H1 (cell line): ENCODE measurements around the gene SLC38A2. TPM values are rescaled to one million over a fixed set of nuclear protein-coding genes. Genes with fewer than 3 reads are reported as not detected.

ENCODE experiments used
- CTCF ChIA-PET: fragments of 300-600 bp; sonication (Branson Sonifier 250); formaldehyde crosslinking; loops from one replicate; lab custom pipeline; 2021; ENCODE audit not compliant: partially characterized antibody; lab: Charles Lee
- POLR2A ChIA-PET: fragments of 300-600 bp; sonication (Branson Sonifier 250); formaldehyde crosslinking; loops from one replicate; lab custom pipeline; 2021; ENCODE audit warnings: inconsistent platforms; ENCODE audit not compliant: partially characterized antibody; lab: Charles Lee
- DNase-seq, 2 experiments: peaks; one replicate each; pipeline versions ENCODE4 v3.0.0 to v3.0.0-alpha.2; 2010 to 2022; ENCODE audit warnings: low spot score in 2 of 2, low read depth in 1 of 2, mixed read lengths in 1 of 2
- FAIRE-seq: peaks from 2 replicates; lab custom pipeline; 2011; peaks lifted over from hg19 to GRCh38; lab: Jason Lieb, UNC
- H2AFZ ChIP-seq: 2 replicates; pipeline ENCODE4 v1.8.1; 2012; ENCODE audit warnings: low read length, inconsistent platforms
- H2AK5ac ChIP-seq: 2 replicates; pipeline ENCODE4 v1.6.1; 2013; ENCODE audit warnings: low read depth, low read length
- H2BK120ac ChIP-seq: replicated peaks from 2 replicates; pipeline ENCODE3; 2013; ENCODE audit warnings: low read depth, low read length, inconsistent platforms
- H2BK12ac ChIP-seq: 2 replicates; pipeline ENCODE4 v1.6.1; 2013; ENCODE audit warnings: low read depth, low read length
- H2BK15ac ChIP-seq: 2 replicates; pipeline ENCODE4 v1.6.1; 2013; ENCODE audit warnings: low read length
- H2BK20ac ChIP-seq: 2 replicates; pipeline ENCODE4 v1.6.1; 2013; ENCODE audit warnings: low read length
- H2BK5ac ChIP-seq: 2 replicates; pipeline ENCODE4 v1.6.1; 2013; ENCODE audit warnings: low read depth, low read length
- H3K14ac ChIP-seq: 2 replicates; pipeline ENCODE4 v1.6.1; 2013; ENCODE audit warnings: inconsistent platforms; ENCODE audit not compliant: insufficient read length
- H3K18ac ChIP-seq: 2 replicates; pipeline ENCODE4 v1.6.1; 2013; ENCODE audit warnings: low read length; ENCODE audit errors: extremely low read depth
- H3K23ac ChIP-seq: 2 replicates; pipeline ENCODE4 v1.6.1; 2013; ENCODE audit warnings: inconsistent platforms; ENCODE audit not compliant: insufficient read length
- H3K23me2 ChIP-seq: 2 replicates; pipeline ENCODE4 v1.6.1; 2013; ENCODE audit warnings: low read depth, low read length
- H3K27ac ChIP-seq: 2 replicates; pipeline ENCODE4 v1.6.1; 2011; ENCODE audit warnings: low read depth, low read length, inconsistent platforms
- H3K27me3 ChIP-seq, 4 experiments: replicated peaks in 1 of 4; 1 replicate in 1 of 4; 2 replicates in 3 of 4; pipeline versions ENCODE4 v1.6.1 to v1.8.1; 2011 to 2013; ENCODE audit warnings: low read length in 3 of 4, mild to moderate bottlenecking in 3 of 4, inconsistent platforms in 2 of 4, mixed read lengths in 2 of 4, moderate library complexity in 1 of 4; ENCODE audit not compliant: control insufficient read depth in 3 of 4, insufficient read depth in 3 of 4; ENCODE audit errors: extremely low read depth in 1 of 4
- H3K36me3 ChIP-seq, 4 experiments: 2 replicates each; pipeline versions ENCODE4 v1.6.1 to v1.8.1; 2011 to 2013; ENCODE audit warnings: mild to moderate bottlenecking in 4 of 4, low read length in 3 of 4, moderate library complexity in 2 of 4, control low read depth in 1 of 4, inconsistent platforms in 1 of 4; ENCODE audit not compliant: insufficient read depth in 4 of 4, control insufficient read depth in 2 of 4
- H3K4ac ChIP-seq: replicated peaks from 2 replicates; pipeline ENCODE3; 2013; ENCODE audit warnings: low read length, low read depth, mixed read lengths, inconsistent platforms; ENCODE audit not compliant: insufficient read length
- H3K4me1 ChIP-seq, 4 experiments: replicated peaks in 1 of 4; 1 replicate in 1 of 4; 2 replicates in 3 of 4; pipeline versions ENCODE4 v1.6.1 to v1.8.1; 2011 to 2013; ENCODE audit warnings: low read length in 3 of 4, inconsistent platforms in 2 of 4, mixed read lengths in 1 of 4; ENCODE audit not compliant: insufficient read depth in 4 of 4, control insufficient read depth in 3 of 4
- H3K4me2 ChIP-seq, 2 experiments: 2 replicates each; pipeline versions ENCODE4 v1.6.1 to v1.8.1; 2011 to 2013; ENCODE audit warnings: low read depth in 2 of 2, low read length in 2 of 2, control low read depth in 1 of 2, inconsistent platforms in 1 of 2, mild to moderate bottlenecking in 1 of 2; ENCODE audit not compliant: insufficient read depth in 1 of 2
- H3K4me3 ChIP-seq, 4 experiments: fragments of 200-600, 300-600 bp in 1 of 4; sonication (generic), shearing (Covaris generic), sonication (Bioruptor Twin) in 1 of 4; 2 replicates each; pipeline versions ENCODE4 v1.5.1 to v1.8.1; 2011 to 2016; ENCODE audit warnings: low read length in 4 of 4, low read depth in 3 of 4, control low read depth in 2 of 4, inconsistent platforms in 2 of 4, mild to moderate bottlenecking in 2 of 4, mixed read lengths in 1 of 4, moderate library complexity in 1 of 4; ENCODE audit not compliant: insufficient read depth in 2 of 4; ENCODE audit errors: extremely low read depth in 1 of 4
- H3K56ac ChIP-seq: replicated peaks from 2 replicates; pipeline ENCODE3; 2013; ENCODE audit warnings: low read depth, mild to moderate bottlenecking, mixed read lengths, low read length, inconsistent platforms; ENCODE audit not compliant: insufficient read length
- H3K79me1 ChIP-seq: 2 replicates; pipeline ENCODE4 v1.6.1; 2013; ENCODE audit warnings: low read depth, low read length, control low read depth
- H3K79me2 ChIP-seq, 2 experiments: 2 replicates each; pipeline versions ENCODE4 v1.6.1 to v1.8.1; 2012 to 2013; ENCODE audit warnings: low read length in 2 of 2, mild to moderate bottlenecking in 2 of 2, inconsistent platforms in 1 of 2; ENCODE audit not compliant: insufficient read depth in 2 of 2, control insufficient read depth in 1 of 2
- H3K9ac ChIP-seq, 4 experiments: replicated peaks in 1 of 4; 1 replicate in 1 of 4; 2 replicates in 3 of 4; pipeline versions ENCODE4 v1.6.1 to v1.8.1; 2011 to 2013; ENCODE audit warnings: low read depth in 3 of 4, low read length in 3 of 4, control low read depth in 2 of 4, mild to moderate bottlenecking in 2 of 4, moderate library complexity in 2 of 4, inconsistent platforms in 1 of 4; ENCODE audit errors: extremely low read depth in 1 of 4
- H3K9me3 ChIP-seq, 2 experiments: 2 replicates each; pipeline versions ENCODE4 v1.6.1 to v1.8.1; 2012 to 2013; ENCODE audit warnings: mild to moderate bottlenecking in 2 of 2, moderate library complexity in 2 of 2, control low read depth in 1 of 2, inconsistent platforms in 1 of 2, low read depth in 1 of 2, low read length in 1 of 2, mixed read lengths in 1 of 2; ENCODE audit not compliant: insufficient read depth in 2 of 2
- H4K20me1 ChIP-seq, 2 experiments: replicated peaks in 1 of 2; 2 replicates each; pipeline versions ENCODE3 to v1.8.1; 2011 to 2013; ENCODE audit warnings: inconsistent platforms in 2 of 2, low read length in 2 of 2, mild to moderate bottlenecking in 1 of 2; ENCODE audit not compliant: insufficient read depth in 2 of 2, control insufficient read depth in 1 of 2
- H4K5ac ChIP-seq: 2 replicates; pipeline ENCODE4 v1.6.1; 2013; ENCODE audit warnings: low read length, low read depth, mixed read lengths, inconsistent platforms; ENCODE audit not compliant: insufficient read length
- H4K8ac ChIP-seq: 2 replicates; pipeline ENCODE4 v1.8.0; 2013; ENCODE audit warnings: mild to moderate bottlenecking, moderate library complexity, low read length, inconsistent platforms; ENCODE audit not compliant: insufficient read depth; ENCODE audit errors: extremely low read depth
- H4K91ac ChIP-seq: replicated peaks from 2 replicates; pipeline ENCODE3; 2013; ENCODE audit warnings: low read length, mixed read lengths, inconsistent platforms; ENCODE audit not compliant: insufficient read length
- ASH2L ChIP-seq: fragments of 200-600, 300-600 bp; sonication (generic); IDR thresholded peaks from one replicate; pipeline ENCODE4 v1.7.1; 2017; ENCODE audit warnings: low read length
- CBX8 ChIP-seq: fragments of 300-800, 300-1000 bp; sonication (generic); IDR thresholded peaks from 2 replicates; pipeline ENCODE4 v1.7.1; 2016; ENCODE audit warnings: low read depth, low read length, borderline replicate concordance
- CHD1 ChIP-seq: IDR thresholded peaks from 2 replicates; pipeline ENCODE4 v1.6.1; 2012; ENCODE audit warnings: low read depth, low read length, improper control_type of control experiment
- KDM5A ChIP-seq: fragments of 200-600 bp; IDR thresholded peaks from 2 replicates; pipeline ENCODE4 v1.7.1; 2012; ENCODE audit warnings: mild to moderate bottlenecking, low read length, inconsistent platforms, mixed read lengths
- MAFK ChIP-seq: IDR thresholded peaks from 2 replicates; pipeline ENCODE4 v1.6.1; 2012; ENCODE audit warnings: low read depth, mild to moderate bottlenecking, improper control_type of control experiment, low read length
- PHF8 ChIP-seq: fragments of 200-600 bp; sonication (generic); conservative IDR thresholded peaks from 2 replicates; pipeline ENCODE4 v1.7.1; 2012; ENCODE audit warnings: low read depth, mild to moderate bottlenecking, inconsistent platforms, low read length, moderate library complexity
- POLR2A ChIP-seq, 2 experiments: IDR thresholded peaks; 1 replicate in 1 of 2; 2 replicates in 1 of 2; pipeline ENCODE4 v1.6.1; 2011; ENCODE audit warnings: low read depth in 2 of 2, low read length in 2 of 2, mild to moderate bottlenecking in 2 of 2; ENCODE audit errors: control extremely low read depth in 1 of 2
- POLR2AphosphoS5 ChIP-seq: IDR thresholded peaks from 2 replicates; pipeline ENCODE4 v1.6.1; 2011; ENCODE audit warnings: low read depth, low read length
- RAD21 ChIP-seq, 2 experiments: IDR thresholded peaks in 1 of 2; conservative IDR thresholded peaks in 1 of 2; 2 replicates each; pipeline ENCODE4 v1.6.1; 2011; ENCODE audit warnings: low read depth in 2 of 2, low read length in 2 of 2, improper control_type of control experiment in 1 of 2, inconsistent platforms in 1 of 2, mild to moderate bottlenecking in 1 of 2, moderate library complexity in 1 of 2
- SIN3A ChIP-seq, 2 experiments: IDR thresholded peaks in 1 of 2; conservative IDR thresholded peaks in 1 of 2; 2 replicates each; pipeline ENCODE4 v1.6.1; 2011 to 2012; ENCODE audit warnings: low read length in 2 of 2, improper control_type of control experiment in 1 of 2, low read depth in 1 of 2, mild to moderate bottlenecking in 1 of 2
- SP2 ChIP-seq: IDR thresholded peaks from 2 replicates; pipeline ENCODE4 v1.6.1; 2012; ENCODE audit warnings: mild to moderate bottlenecking, low read length, inconsistent platforms
- SUZ12 ChIP-seq: fragments of 200-600 bp; sonication (generic); IDR thresholded peaks from 2 replicates; pipeline ENCODE4 v1.6.1; 2012; ENCODE audit warnings: mild to moderate bottlenecking, inconsistent platforms, low read length, moderate library complexity, mixed read lengths
- TEAD4 ChIP-seq: IDR thresholded peaks from 2 replicates; pipeline ENCODE4 v1.6.1; 2012; ENCODE audit warnings: low read depth, low read length, inconsistent platforms, mixed read lengths
- ZNF274 ChIP-seq: IDR thresholded peaks from 2 replicates; pipeline ENCODE4 v1.7.0; 2012; ENCODE audit warnings: low read length, borderline replicate concordance; ENCODE audit errors: extremely low read depth
- WGBS, 2 experiments: shearing (Covaris generic) in 1 of 2; methylation state at CpG; one replicate each; pipeline versions ENCODE4 v1.1.6 to v1.1.7; 2013 to 2015; ENCODE audit warnings: low lambda C conversion rate in 2 of 2, mixed read lengths in 2 of 2, inconsistent platforms in 1 of 2, low coverage in 1 of 2, missing lambda C conversion rate in 1 of 2; ENCODE audit not compliant: insufficient replicate concordance in 2 of 2, insufficient coverage in 1 of 2, insufficient read length in 1 of 2; ENCODE audit errors: extremely low coverage in 1 of 2, missing lambda C conversion rate in 1 of 2; 5-methylcytosine and 5-hydroxymethylcytosine counted together
- polyA plus RNA-seq, 7 experiments: library from polyadenylated mRNA; depleted of rRNA in 3 of 7; stranded (reverse) in 5 of 7; unstranded in 2 of 7; fragments of >200 nt in 5 of 7; fragments of 200-250 nt in 2 of 7; gene quantifications; 1 replicate in 5 of 7; 2 replicates in 1 of 7; 4 replicates in 1 of 7; pipeline versions ENCODE4 v1.2.1 to v1.2.3, GENCODE V29; 2011 to 2013; ENCODE audit warnings: missing spikeins in 2 of 7, mixed read lengths in 2 of 7
- total RNA-seq: library from RNA; stranded (reverse); fragmentation: NEBNext Ultra II Directional; extraction: Animal tissue kit (Norgen Biotek cat#: 25700); gene quantifications from 2 replicates; pipeline ENCODE4 v1.2.1, GENCODE V29; 2021

SLC38A2 gene
- total and polyA plus RNA-seq, 2 of the 8 experiments (the other 6 are each of a cell fraction or from before 2014, with no cell fraction given), result 163 to 684 TPM

DNA sequence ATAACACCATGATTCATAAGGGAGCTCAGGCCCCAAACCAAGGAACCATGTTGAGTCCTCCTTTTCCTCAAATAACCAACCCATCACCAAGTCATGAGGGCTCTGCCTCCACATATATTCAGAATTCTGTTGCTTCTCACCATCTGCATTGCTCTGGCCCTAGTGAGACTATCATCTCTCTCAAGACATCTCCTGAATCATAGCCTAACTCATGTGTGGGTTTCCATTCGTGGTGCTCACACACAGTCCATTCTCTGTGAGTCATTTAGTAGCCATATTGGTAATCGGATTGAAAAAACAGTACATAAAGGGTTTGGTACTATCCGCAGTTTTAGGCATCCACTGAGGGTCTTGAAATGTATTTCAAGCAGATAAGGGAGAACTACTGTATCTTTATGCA, 5.1 kb upstream of the SLC38A2 start:
- Histone ChIP-seq H3K79me2 (no peaks in the 10 kb centered on the region), H3K9me3 (peaks cover 0 to 3% of the 10 kb centered on the region in 2 experiments; a peak in 1 of 4 replicates), H4K91ac (peak overlapping the region; percentile 37), H3K23ac (no peak overlapping the region), H3K23me2 (peaks cover 9% of the 10 kb centered on the region; the same call in 1 of the 2 replicates), H3K4me2 (no peak overlapping the region), H2BK20ac (0 out of 2 replicates have a peak overlapping the region, but pooled peaks have one; percentile 67), H2BK120ac (no peak overlapping the region), H3K18ac (no peak overlapping the region), H2AK5ac (no peak overlapping the region), H2BK5ac (no peak overlapping the region; the same call in 1 of the 2 replicates), H3K36me3 (no peaks in the 10 kb centered on the region), H3K14ac (no peak overlapping the region), H2BK12ac (peak overlapping the region; percentile 13; the same call in 1 of the 2 replicates), H3K9ac (no peak overlapping the region), H3K4me1 (peaks cover 8 to 19% (median 15%) of the 10 kb centered on the region in 4 experiments; a peak in 6 of 7 replicates), H3K4ac (no peak overlapping the region), H4K5ac (no peak overlapping the region), H3K56ac (no peak overlapping the region), H2AFZ (no peak overlapping the region; the same call in 1 of the 2 replicates), H3K79me1 (no peaks in the 10 kb centered on the region), H4K8ac (no peak overlapping the region), H3K27me3 (no peaks in the 10 kb centered on the region), H4K20me1 (no peaks in the 10 kb centered on the region), H2BK15ac (no peak overlapping the region), H3K4me3 (no peak overlapping the region), H3K27ac (no peak overlapping the region)
- no peak for FAIRE-seq
- ChIA-PET CTCF (interaction anchor here (1.1 to 1.5 kb wide), 4 partner anchors 15 to 286 kb away, joined by 3 to 4 read pairs (median 4); no protein-coding TSS in a partner anchor), POLR2A (interaction anchor here (0.9 to 15.4 kb wide), 5 partner anchors 9 to 108 kb away, joined by 3 to 233 read pairs (median 13); partner anchors contain the start of genes SLC38A1 and SLC38A2)
- WGBS, 2 experiments, result 92% methylated on average over 3 of the region's 3 CpGs; no CpG with 5 or more reads in 1 of the 2 experiments
- DNase-seq, result no peak
- TF ChIP-seq ZNF274 (no peak), SUZ12 (no peak), PHF8 (no peak), POLR2A (IDR thresholded peaks at IDR 0.05; ENCODE audit: control extremely low read depth in 1 of 2, low read depth in 2 of 2, low read length in 2 of 2) (no peak), POLR2AphosphoS5 (no peak), RAD21 (IDR thresholded peaks at IDR 0.05 in 1 of 2, conservative IDR thresholded peaks at IDR 0.05 in 1 of 2; ENCODE audit: low read depth in 2 of 2, low read length in 2 of 2) (no peak), ASH2L (no peak), KDM5A (no peak), SIN3A (conservative IDR thresholded peaks at IDR 0.05 in 1 of 2, IDR thresholded peaks at IDR 0.05 in 1 of 2; ENCODE audit: low read depth in 1 of 2, low read length in 2 of 2) (no peak), CBX8 (no peak), MAFK (no peak), TEAD4 (no peak), SP2 (no peak), CHD1 (no peak)
